A549 (cell line): Measurements from ENCODE around the gene ENO4.

Experiments
- CEBPB ChIP-seq, 2 experiments: fragments of >200 bp in 1 of 2; sonication (Bioruptor Twin) in 1 of 2; formaldehyde crosslinking in 1 of 2; IDR thresholded peaks; 2 replicates each; pipeline ENCODE4 v1.6.1; 2012 to 2016
- CTCF ChIP-seq: fragments of >200 bp; sonication (Bioruptor Twin); formaldehyde crosslinking; IDR thresholded peaks from 3 replicates; pipeline ENCODE4 v1.5.1; 2016

GRCh38 chr10:116893686-116894037 lies 44.4 kb downstream of the ENO4 start:
- no peak for TF ChIP-seq CTCF
- TF ChIP-seq CEBPB (IDR thresholded peaks at IDR 0.05): no peak
